SH-SY5Y (cell line): ENCODE results near the gene ATAD3B.

Experiments
- GATA2 ChIP-seq: IDR thresholded peaks from 2 replicates; pipeline ENCODE4 v1.6.1; 2011; ENCODE audit warnings: mild to moderate bottlenecking, low read depth, low read length
- GATA3 ChIP-seq: IDR thresholded peaks from 2 replicates; pipeline ENCODE4 v1.6.1; 2011; ENCODE audit warnings: low read depth, mild to moderate bottlenecking, low read length, moderate library complexity

The ATAD3B gene

GRCh38 chr1:1438531-1439381 lies 32.8 kb upstream of the ATAD3B start:
- TF ChIP-seq GATA2 (no peak), GATA3 (no peak)

- no peak for TF ChIP-seq GATA2
- no peak for TF ChIP-seq GATA3
Measured at GRCh38 chr1:1439546-1440261, 31.9 kb upstream of the ATAD3B start.

- TF ChIP-seq GATA2 = no peak
- TF ChIP-seq GATA3 = no peak
Measured at GRCh38 chr1:1440262-1441001, 31.1 kb upstream of the ATAD3B start.

GRCh38 chr1:1441002-1441888 lies 30.3 kb upstream of the ATAD3B start:
- TF ChIP-seq GATA3 (no peak), GATA2 (no peak)

GRCh38 chr1:1442069-1442770 lies 29.3 kb upstream of the ATAD3B start:
- TF ChIP-seq GATA2 (no peak), GATA3 (no peak)

GRCh38 chr1:1449099-1449739 lies 22.3 kb upstream of the ATAD3B start, which contains the start of gene ATAD3C:
Gene ATAD3C, plus strand, starts transcription at chr1:1449689. Its CDS starts 995 bp downstream, at chr1:1450684.
- TF ChIP-seq GATA3 (no peak), GATA2 (no peak)

GRCh38 chr1:1451696-1452364 lies 19.7 kb upstream of the ATAD3B start:
- TF ChIP-seq GATA3 = no peak
- no peak for TF ChIP-seq GATA2

- TF ChIP-seq GATA2 = no peak
- no peak for TF ChIP-seq GATA3
Measured at GRCh38 chr1:1452882-1453281, 18.7 kb upstream of the ATAD3B start.

- TF ChIP-seq GATA2 = no peak
- TF ChIP-seq GATA3 = no peak
Measured at GRCh38 chr1:1455366-1455884, 16.1 kb upstream of the ATAD3B start.

GRCh38 chr1:1460540-1461130 lies 10.9 kb upstream of the ATAD3B start:
- TF ChIP-seq GATA2 (no peak), GATA3 (no peak)

GRCh38 chr1:1461721-1462317 lies 9.7 kb upstream of the ATAD3B start:
- TF ChIP-seq GATA2 = no peak
- TF ChIP-seq GATA3 = no peak
